Sigmoid colon (tissue), 4 donors: ENCODE results near the gene TULP3.

Experiments used
- EP300 ChIP-seq, 4 donors: sonication (generic); formaldehyde crosslinking; IDR thresholded peaks; one replicate each; pipeline ENCODE4 v1.6.1; 2017; ENCODE audit warnings: antibody characterized with exemption in 4 of 4
- POLR2A ChIP-seq, 2 donors: fragments of 450-650 bp; IDR thresholded peaks; one replicate each; pipeline ENCODE4 v1.6.1; 2016; ENCODE audit warnings: antibody characterized with exemption in 2 of 2, mild to moderate bottlenecking in 2 of 2, moderate library complexity in 2 of 2
- POLR2AphosphoS5 ChIP-seq, 4 donors: sonication (generic); formaldehyde crosslinking; IDR thresholded peaks; one replicate each; pipeline ENCODE4 v1.6.1; 2017; ENCODE audit warnings: antibody characterized with exemption in 4 of 4
- TF ChIP-seq, protein P1 (sequence below), 4 experiments: fragments of 450-650 bp in 3 of 4; fragments of 200-600 bp in 1 of 4; IDR thresholded peaks; one replicate each; pipeline ENCODE4 v1.5.1; 2016 to 2019; ENCODE audit warnings: antibody characterized with exemption in 4 of 4, mild to moderate bottlenecking in 3 of 4, moderate library complexity in 2 of 4

- TF ChIP-seq, protein P1, sequence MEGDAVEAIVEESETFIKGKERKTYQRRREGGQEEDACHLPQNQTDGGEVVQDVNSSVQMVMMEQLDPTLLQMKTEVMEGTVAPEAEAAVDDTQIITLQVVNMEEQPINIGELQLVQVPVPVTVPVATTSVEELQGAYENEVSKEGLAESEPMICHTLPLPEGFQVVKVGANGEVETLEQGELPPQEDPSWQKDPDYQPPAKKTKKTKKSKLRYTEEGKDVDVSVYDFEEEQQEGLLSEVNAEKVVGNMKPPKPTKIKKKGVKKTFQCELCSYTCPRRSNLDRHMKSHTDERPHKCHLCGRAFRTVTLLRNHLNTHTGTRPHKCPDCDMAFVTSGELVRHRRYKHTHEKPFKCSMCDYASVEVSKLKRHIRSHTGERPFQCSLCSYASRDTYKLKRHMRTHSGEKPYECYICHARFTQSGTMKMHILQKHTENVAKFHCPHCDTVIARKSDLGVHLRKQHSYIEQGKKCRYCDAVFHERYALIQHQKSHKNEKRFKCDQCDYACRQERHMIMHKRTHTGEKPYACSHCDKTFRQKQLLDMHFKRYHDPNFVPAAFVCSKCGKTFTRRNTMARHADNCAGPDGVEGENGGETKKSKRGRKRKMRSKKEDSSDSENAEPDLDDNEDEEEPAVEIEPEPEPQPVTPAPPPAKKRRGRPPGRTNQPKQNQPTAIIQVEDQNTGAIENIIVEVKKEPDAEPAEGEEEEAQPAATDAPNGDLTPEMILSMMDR (IDR thresholded peaks at IDR 0.05) = no peak
- TF ChIP-seq EP300 (IDR thresholded peaks at IDR 0.05) (no peak), POLR2AphosphoS5 (IDR thresholded peaks at IDR 0.05) (no peak), POLR2A (IDR thresholded peaks at IDR 0.05) (no peak)
These were observed 58.7 kb downstream of the TULP3 start for GRCh38 chr12:2949411-2949810.
